NCI-H2081 treated with DMSO at 0.1 percent for 48 hours (cell line): ENCODE measurements around the gene NAALADL1.

Source experiments
- DNase-seq: peaks from one replicate; lab custom pipeline; 2025; lab: John Stamatoyannopoulos, UW

NAALADL1 gene

GRCh38 chr11:65083134-65083833 is 24.9 kb upstream of the NAALADL1 start:
- no peak for DNase-seq

- no peak for DNase-seq
Measured at GRCh38 chr11:65078786-65079342, 20.5 kb upstream of the NAALADL1 start.

- DNase-seq: peak; percentile 25
Measured at GRCh38 chr11:65078151-65078550, 19.8 kb upstream of the NAALADL1 start.

GRCh38 chr11:65077451-65077850 is 19.1 kb upstream of the NAALADL1 start:
- no peak for DNase-seq

GRCh38 chr11:65072631-65072966 is 14.2 kb upstream of the NAALADL1 start:
- no peak for DNase-seq

- DNase-seq: no peak
Measured at GRCh38 chr11:65071907-65072630, 13.7 kb upstream of the NAALADL1 start.

- DNase-seq: no peak
Measured at GRCh38 chr11:65069217-65069616, 10.9 kb upstream of the NAALADL1 start.

- DNase-seq: no peak
Measured at GRCh38 chr11:65067446-65067845, 9.1 kb upstream of the NAALADL1 start.

GRCh38 chr11:65066805-65067291 is 8.5 kb upstream of the NAALADL1 start:
- DNase-seq: peak; percentile 26

- no peak for DNase-seq
Measured at GRCh38 chr11:65066315-65066714, 8.0 kb upstream of the NAALADL1 start.

GRCh38 chr11:65065851-65066250 is 7.5 kb upstream of the NAALADL1 start:
- no peak for DNase-seq

- no peak for DNase-seq
Measured at GRCh38 chr11:65064847-65065240, 6.5 kb upstream of the NAALADL1 start.

- DNase-seq: no peak
Measured at GRCh38 chr11:65063532-65063931, 5.2 kb upstream of the NAALADL1 start.

- no peak for DNase-seq
Measured at GRCh38 chr11:65060913-65061408, 2.6 kb upstream of the NAALADL1 start.

- no peak for DNase-seq
Measured at GRCh38 chr11:65059959-65060824, 1.8 kb upstream of the NAALADL1 start.

- DNase-seq: no peak
Measured at GRCh38 chr11:65059523-65059922, 1.2 kb upstream of the NAALADL1 start.

- DNase-seq: no peak
Measured at GRCh38 chr11:65058012-65058411, 341 bp downstream of the NAALADL1 start.

- DNase-seq: no peak
Measured at GRCh38 chr11:65057526-65057925, 827 bp downstream of the NAALADL1 start.

GRCh38 chr11:65056999-65057398 is 1.4 kb downstream of the NAALADL1 start:
- DNase-seq: no peak

GRCh38 chr11:65055538-65055937 is 2.8 kb downstream of the NAALADL1 start:
- no peak for DNase-seq

GRCh38 chr11:65053827-65054508 is 4.4 kb downstream of the NAALADL1 start:
- no peak for DNase-seq
